ENCODE data around the gene LUC7L2.
"Not testable (repeated sequence)": the region's sequence is repeated elsewhere in the genome, so short reads cannot be mapped to it uniquely, and the experiment has no call there.

DNA sequence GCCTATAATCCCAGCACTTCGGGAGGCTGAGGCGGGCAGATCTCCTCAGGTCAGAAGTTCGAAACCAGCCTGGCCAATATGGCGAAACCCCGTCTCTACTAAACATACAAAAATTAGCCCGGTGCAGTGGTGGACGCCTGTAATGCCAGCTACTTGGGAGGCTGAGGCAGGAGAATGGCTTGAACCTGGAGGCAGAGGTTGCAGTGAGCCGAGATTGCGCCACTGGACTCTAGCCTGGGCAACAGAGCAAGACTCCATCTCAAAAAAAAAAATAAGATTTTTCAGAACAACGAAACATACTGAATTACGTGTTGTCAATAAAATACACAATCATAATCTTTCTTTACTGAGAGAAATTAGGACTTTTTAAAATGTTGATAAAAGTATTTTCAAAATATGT, 35.0 kb upstream of the LUC7L2 start:
- TF ChIP-seq, protein P1, sequence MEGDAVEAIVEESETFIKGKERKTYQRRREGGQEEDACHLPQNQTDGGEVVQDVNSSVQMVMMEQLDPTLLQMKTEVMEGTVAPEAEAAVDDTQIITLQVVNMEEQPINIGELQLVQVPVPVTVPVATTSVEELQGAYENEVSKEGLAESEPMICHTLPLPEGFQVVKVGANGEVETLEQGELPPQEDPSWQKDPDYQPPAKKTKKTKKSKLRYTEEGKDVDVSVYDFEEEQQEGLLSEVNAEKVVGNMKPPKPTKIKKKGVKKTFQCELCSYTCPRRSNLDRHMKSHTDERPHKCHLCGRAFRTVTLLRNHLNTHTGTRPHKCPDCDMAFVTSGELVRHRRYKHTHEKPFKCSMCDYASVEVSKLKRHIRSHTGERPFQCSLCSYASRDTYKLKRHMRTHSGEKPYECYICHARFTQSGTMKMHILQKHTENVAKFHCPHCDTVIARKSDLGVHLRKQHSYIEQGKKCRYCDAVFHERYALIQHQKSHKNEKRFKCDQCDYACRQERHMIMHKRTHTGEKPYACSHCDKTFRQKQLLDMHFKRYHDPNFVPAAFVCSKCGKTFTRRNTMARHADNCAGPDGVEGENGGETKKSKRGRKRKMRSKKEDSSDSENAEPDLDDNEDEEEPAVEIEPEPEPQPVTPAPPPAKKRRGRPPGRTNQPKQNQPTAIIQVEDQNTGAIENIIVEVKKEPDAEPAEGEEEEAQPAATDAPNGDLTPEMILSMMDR (IDR thresholded peaks at IDR 0.05), result not testable (repeated sequence)
- TF ChIP-seq POLR2A (IDR thresholded peaks at IDR 0.05), result not testable (repeated sequence)
